TTC549 (cell line): ENCODE data around the gene PLXNA4.

Experiments
- FAIRE-seq: peaks from 2 replicates; lab custom pipeline; 2012; peaks lifted over from hg19 to GRCh38; lab: Jason Lieb, UNC

The PLXNA4 gene

GRCh38 chr7:132434041-132434440 lies 142.2 kb downstream of the PLXNA4 start:
- FAIRE-seq, result no peak

- no peak for FAIRE-seq
Observed at GRCh38 chr7:132433301-132433700, 143.0 kb downstream of the PLXNA4 start.

- no peak for FAIRE-seq
Observed at GRCh38 chr7:132430861-132431822, 145.1 kb downstream of the PLXNA4 start.

- no peak for FAIRE-seq
Observed at GRCh38 chr7:132430041-132430855, 146.0 kb downstream of the PLXNA4 start.

- FAIRE-seq, result no peak
Observed at GRCh38 chr7:132429181-132429580, 147.1 kb downstream of the PLXNA4 start.

GRCh38 chr7:132428247-132428919 lies 147.9 kb downstream of the PLXNA4 start:
- FAIRE-seq, result no peak

GRCh38 chr7:132425942-132426341 lies 150.3 kb downstream of the PLXNA4 start:
- FAIRE-seq, result no peak

- no peak for FAIRE-seq
Observed at GRCh38 chr7:132424821-132425724, 151.2 kb downstream of the PLXNA4 start.

- no peak for FAIRE-seq
Observed at GRCh38 chr7:132424277-132424676, 152.0 kb downstream of the PLXNA4 start.

GRCh38 chr7:132423594-132424200 lies 152.6 kb downstream of the PLXNA4 start:
- no peak for FAIRE-seq

GRCh38 chr7:132422502-132423111 lies 153.7 kb downstream of the PLXNA4 start:
- FAIRE-seq, result no peak

- FAIRE-seq, result no peak
Observed at GRCh38 chr7:132420527-132420926, 155.7 kb downstream of the PLXNA4 start.

DNA sequence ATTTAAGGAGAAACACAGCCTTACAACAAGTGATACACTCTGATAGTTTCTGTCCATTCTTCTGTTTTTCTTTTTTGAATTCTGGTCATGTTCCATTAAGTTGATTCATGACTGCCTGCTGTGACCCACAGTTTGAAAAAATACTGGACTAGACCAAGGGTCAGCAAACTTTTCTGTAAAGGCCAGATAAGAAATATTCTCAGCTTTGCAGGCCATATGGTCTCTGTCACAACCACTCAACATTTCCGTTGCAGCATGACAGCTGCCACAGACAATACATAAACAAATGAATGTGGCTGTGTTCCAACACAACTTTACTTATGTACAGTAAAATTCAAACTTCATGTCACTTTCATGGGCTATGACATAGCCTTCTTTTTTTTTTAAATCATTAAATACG lies 156.7 kb downstream of the PLXNA4 start:
- FAIRE-seq, result no peak

DNA sequence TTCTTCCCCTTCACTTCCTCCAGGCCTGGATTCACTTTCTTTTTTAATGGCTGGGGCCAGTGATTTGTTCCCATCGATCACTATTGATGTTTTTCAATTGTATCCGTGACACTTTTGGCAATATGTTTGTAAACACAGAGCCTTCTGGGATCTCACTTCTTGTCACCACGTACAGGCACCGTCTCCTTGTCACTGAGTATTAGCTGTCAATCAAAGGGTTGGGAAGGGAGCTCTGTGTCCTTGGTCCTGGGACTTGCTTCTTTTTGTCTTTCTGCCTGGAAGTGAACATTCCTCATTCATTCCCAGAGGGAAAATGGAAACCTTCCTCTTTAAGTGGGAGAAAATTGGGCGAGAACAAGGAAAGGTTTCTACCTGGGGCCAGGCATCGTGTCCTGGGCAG lies 157.4 kb downstream of the PLXNA4 start:
- FAIRE-seq, result no peak

- FAIRE-seq, result no peak
Observed at GRCh38 chr7:132417103-132417906, 159.0 kb downstream of the PLXNA4 start.

GRCh38 chr7:132416395-132416794 lies 159.9 kb downstream of the PLXNA4 start:
- FAIRE-seq, result no peak

- FAIRE-seq, result no peak
Observed at GRCh38 chr7:132415259-132415658, 161.0 kb downstream of the PLXNA4 start.

GRCh38 chr7:132414857-132415256 lies 161.4 kb downstream of the PLXNA4 start:
- FAIRE-seq, result no peak

DNA sequence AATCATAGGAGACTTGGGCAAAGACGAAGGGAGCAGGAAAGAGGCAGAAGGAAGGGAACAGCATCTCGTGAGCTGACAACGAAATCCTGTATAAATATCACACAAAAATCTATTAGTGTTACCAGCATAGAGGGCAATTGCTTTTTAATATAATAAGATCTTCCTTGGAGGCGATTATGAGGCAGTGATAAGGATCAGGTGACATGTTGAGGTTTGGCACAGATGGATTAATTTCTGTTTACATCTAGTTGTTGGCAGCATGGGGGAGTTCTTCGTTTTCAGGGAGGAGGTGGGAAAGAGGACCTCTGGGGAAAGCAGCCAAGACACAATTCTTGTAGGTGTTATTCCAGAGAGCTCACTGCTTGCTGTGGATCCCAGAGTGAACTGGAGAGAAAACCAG lies 163.8 kb downstream of the PLXNA4 start:
- no peak for FAIRE-seq
